ENCODE data around the gene NOX1.

NOX1 gene

GRCh38 chrX:100874325-100874724, at the start of gene NOX1:
TSS of gene NOX1 (minus strand) at chrX:100874359. CDS start at chrX:100874139, 220 bp downstream.
- no peak within 1 kb of the TSS for H3K27ac ChIP-seq
- peaks cover 15% of the 10 kb centered on the region for H3K4me1 ChIP-seq (ENCODE audit: low read depth, poor library complexity, severe bottlenecking)
- H3K27me3 ChIP-seq (ENCODE audit: insufficient read depth, low read depth) = no peaks in the 10 kb centered on the region
- no peak within 1 kb of the TSS for H2AFZ ChIP-seq (ENCODE audit: low read depth)
- no peaks in the 10 kb centered on the region for H4K20me1 ChIP-seq (ENCODE audit: insufficient read depth)
- no peak within 1 kb of the TSS for H3K4me3 ChIP-seq (IDR thresholded peaks at IDR 0.05; ENCODE audit: insufficient read depth, low read depth, low read length)
- H3K36me3 ChIP-seq (ENCODE audit: insufficient read depth) = no peaks in the 10 kb centered on the region
- H3K79me2 ChIP-seq (ENCODE audit: insufficient read depth, low read depth) = no peaks in the 10 kb centered on the region
- no peak within 1 kb of the TSS for H3K9ac ChIP-seq
- H3K4me2 ChIP-seq = peak within 1 kb of the TSS; percentile 36
- no peak for TF ChIP-seq CTCF (conservative IDR thresholded peaks at IDR 0.05; ENCODE audit: low read depth, low read length)

GRCh38 chrX:100915562-100915961, 41.4 kb upstream of the NOX1 start:
- no peaks in the 10 kb centered on the region for H3K79me2 ChIP-seq (ENCODE audit: insufficient read depth, low read depth)
- no peak overlapping the region for H3K27ac ChIP-seq
- TF ChIP-seq CTCF (conservative IDR thresholded peaks at IDR 0.05; ENCODE audit: low read depth, low read length) = no peak
- no peak overlapping the region for H3K4me3 ChIP-seq (IDR thresholded peaks at IDR 0.05; ENCODE audit: insufficient read depth, low read depth, low read length)
- no peaks in the 10 kb centered on the region for H3K27me3 ChIP-seq (ENCODE audit: insufficient read depth, low read depth)
- no peak overlapping the region for H3K9ac ChIP-seq
- no peak overlapping the region for H3K4me2 ChIP-seq
- no peak overlapping the region for H2AFZ ChIP-seq (ENCODE audit: low read depth)
- H3K4me1 ChIP-seq (ENCODE audit: low read depth, poor library complexity, severe bottlenecking) = no peaks in the 10 kb centered on the region
- no peaks in the 10 kb centered on the region for H4K20me1 ChIP-seq (ENCODE audit: insufficient read depth)
- H3K36me3 ChIP-seq (ENCODE audit: insufficient read depth) = no peaks in the 10 kb centered on the region

GRCh38 chrX:100913111-100913510, 39.0 kb upstream of the NOX1 start:
- TF ChIP-seq CTCF (conservative IDR thresholded peaks at IDR 0.05; ENCODE audit: low read depth, low read length) = no peak
- H3K27me3 ChIP-seq (ENCODE audit: insufficient read depth, low read depth) = no peaks in the 10 kb centered on the region
- H3K27ac ChIP-seq = no peak overlapping the region
- no peaks in the 10 kb centered on the region for H3K4me1 ChIP-seq (ENCODE audit: low read depth, poor library complexity, severe bottlenecking)
- H3K36me3 ChIP-seq (ENCODE audit: insufficient read depth) = no peaks in the 10 kb centered on the region
- H4K20me1 ChIP-seq (ENCODE audit: insufficient read depth) = no peaks in the 10 kb centered on the region
- no peaks in the 10 kb centered on the region for H3K79me2 ChIP-seq (ENCODE audit: insufficient read depth, low read depth)
- no peak overlapping the region for H3K9ac ChIP-seq
- H3K4me2 ChIP-seq = no peak overlapping the region
- H3K4me3 ChIP-seq (IDR thresholded peaks at IDR 0.05; ENCODE audit: insufficient read depth, low read depth, low read length) = no peak overlapping the region
- no peak overlapping the region for H2AFZ ChIP-seq (ENCODE audit: low read depth)

GRCh38 chrX:100911731-100912130, 37.6 kb upstream of the NOX1 start:
- Histone ChIP-seq H3K27me3 (ENCODE audit: insufficient read depth, low read depth) (no peaks in the 10 kb centered on the region), H3K4me1 (ENCODE audit: low read depth, poor library complexity, severe bottlenecking) (no peaks in the 10 kb centered on the region)

More at GRCh38 chrX:100911731-100912130, 37.6 kb upstream of the NOX1 start:
- Histone ChIP-seq H3K36me3 (ENCODE audit: insufficient read depth) (no peaks in the 10 kb centered on the region), H3K4me3 (IDR thresholded peaks at IDR 0.05; ENCODE audit: insufficient read depth, low read depth, low read length) (no peak overlapping the region), H3K27ac (no peak overlapping the region), H3K9ac (no peak overlapping the region), H2AFZ (ENCODE audit: low read depth) (no peak overlapping the region), H3K4me2 (no peak overlapping the region), H3K79me2 (ENCODE audit: insufficient read depth, low read depth) (no peaks in the 10 kb centered on the region), H4K20me1 (ENCODE audit: insufficient read depth) (no peaks in the 10 kb centered on the region)
- TF ChIP-seq CTCF (conservative IDR thresholded peaks at IDR 0.05; ENCODE audit: low read depth, low read length) = no peak
